AG04449 (cell line): Measurements from ENCODE around the gene POLDIP2.

Experiments
- CTCF ChIA-PET: fragments of 350-600 bp; formaldehyde crosslinking; extraction: SDS; loops from one replicate; lab custom pipeline; 2021; ENCODE audit warnings: antibody characterized with exemption; lab: Yijun Ruan, JAX
- POLR2A ChIA-PET: fragments of 400-600, 350-600 bp; formaldehyde crosslinking; extraction: SDS; loops from one replicate; lab custom pipeline; 2020; ENCODE audit warnings: antibody characterized with exemption, inconsistent platforms; lab: Yijun Ruan, JAX
- DNase-seq: peaks from one replicate; pipeline ENCODE4 v3.0.0-alpha.2; 2010; ENCODE audit warnings: low read depth, low spot score
- H3K4me3 ChIP-seq: 2 replicates; pipeline ENCODE4 v1.5.1; 2011; ENCODE audit warnings: low read depth, mild to moderate bottlenecking, control low read depth, low read length
- TF ChIP-seq, protein P1 (sequence below): IDR thresholded peaks from one replicate; pipeline ENCODE4 v1.5.1; 2011; ENCODE audit warnings: mild to moderate bottlenecking, moderate library complexity, low read length, control low read depth, inconsistent platforms; ENCODE audit not compliant: insufficient read depth; ENCODE audit errors: missing control alignments

Gene POLDIP2

GRCh38 chr17:28391401-28391800 is 34.1 kb upstream of the POLDIP2 start:
- POLR2A ChIA-PET: no interaction called here
- DNase-seq: no peak
- TF ChIP-seq, protein P1, sequence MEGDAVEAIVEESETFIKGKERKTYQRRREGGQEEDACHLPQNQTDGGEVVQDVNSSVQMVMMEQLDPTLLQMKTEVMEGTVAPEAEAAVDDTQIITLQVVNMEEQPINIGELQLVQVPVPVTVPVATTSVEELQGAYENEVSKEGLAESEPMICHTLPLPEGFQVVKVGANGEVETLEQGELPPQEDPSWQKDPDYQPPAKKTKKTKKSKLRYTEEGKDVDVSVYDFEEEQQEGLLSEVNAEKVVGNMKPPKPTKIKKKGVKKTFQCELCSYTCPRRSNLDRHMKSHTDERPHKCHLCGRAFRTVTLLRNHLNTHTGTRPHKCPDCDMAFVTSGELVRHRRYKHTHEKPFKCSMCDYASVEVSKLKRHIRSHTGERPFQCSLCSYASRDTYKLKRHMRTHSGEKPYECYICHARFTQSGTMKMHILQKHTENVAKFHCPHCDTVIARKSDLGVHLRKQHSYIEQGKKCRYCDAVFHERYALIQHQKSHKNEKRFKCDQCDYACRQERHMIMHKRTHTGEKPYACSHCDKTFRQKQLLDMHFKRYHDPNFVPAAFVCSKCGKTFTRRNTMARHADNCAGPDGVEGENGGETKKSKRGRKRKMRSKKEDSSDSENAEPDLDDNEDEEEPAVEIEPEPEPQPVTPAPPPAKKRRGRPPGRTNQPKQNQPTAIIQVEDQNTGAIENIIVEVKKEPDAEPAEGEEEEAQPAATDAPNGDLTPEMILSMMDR: no peak
- CTCF ChIA-PET: interaction anchor here (0.6 to 0.8 kb wide), 3 partner anchors 14 to 31 kb away, joined by 3 to 5 read pairs (median 3); no protein-coding TSS in a partner anchor
- no peak overlapping the region for H3K4me3 ChIP-seq

DNA sequence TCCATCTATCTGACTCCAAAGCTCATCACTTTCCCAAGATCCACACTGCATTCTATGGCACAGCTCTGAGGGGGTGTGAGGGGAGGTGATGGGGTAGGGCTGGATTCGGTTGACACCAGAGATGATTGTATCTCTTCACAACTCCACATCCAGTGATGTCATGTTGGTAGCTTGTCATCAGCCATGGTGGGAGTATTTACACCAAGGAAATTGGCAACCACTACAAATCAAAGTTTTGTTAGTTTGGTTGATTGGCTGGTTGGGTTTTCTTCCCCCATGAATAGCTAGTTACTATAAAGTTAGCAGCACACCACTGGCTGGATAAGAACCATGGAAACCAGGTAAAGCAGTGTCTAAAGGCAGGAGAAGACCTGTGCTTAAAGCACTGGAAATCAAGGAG is 33.7 kb upstream of the POLDIP2 start:
- DNase-seq: no peak
- ChIA-PET POLR2A (no interaction called here), CTCF (interaction anchor here (0.7 kb wide), 1 partner anchor 15 kb away, joined by 3 read pairs; no protein-coding TSS in a partner anchor)
- TF ChIP-seq, protein P1: no peak
- H3K4me3 ChIP-seq: no peak overlapping the region

GRCh38 chr17:28390563-28390962 is 33.2 kb upstream of the POLDIP2 start:
- ChIA-PET CTCF (no interaction called here), POLR2A (no interaction called here)
- TF ChIP-seq, protein P1: no peak
- no peak overlapping the region for H3K4me3 ChIP-seq
- DNase-seq: no peak

DNA sequence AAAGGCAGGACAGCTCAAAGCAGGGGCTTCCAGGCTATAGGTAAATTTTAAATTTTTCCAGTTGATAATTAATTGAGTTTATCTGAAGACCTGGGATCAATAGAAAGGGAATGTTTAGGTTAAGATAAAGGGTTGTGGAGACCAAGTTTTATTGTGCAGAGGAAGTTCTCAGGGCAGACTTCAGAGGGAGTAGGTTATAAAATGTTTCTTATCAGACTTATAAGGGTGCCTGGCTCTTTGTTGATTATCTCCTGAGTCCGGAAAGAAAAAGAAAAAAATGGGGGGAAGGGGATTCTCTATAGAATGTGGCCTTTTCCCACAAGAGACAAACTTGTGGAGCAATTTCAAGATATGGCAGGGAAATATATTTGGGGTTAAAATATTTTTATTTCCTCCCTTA is 32.8 kb upstream of the POLDIP2 start:
- ChIA-PET POLR2A (no interaction called here), CTCF (interaction anchor here (1.2 to 1.6 kb wide), 2 partner anchors 11 to 27 kb away, joined by 4 to 6 read pairs; no protein-coding TSS in a partner anchor)
- TF ChIP-seq, protein P1: no peak
- no peak for DNase-seq
- no peak overlapping the region for H3K4me3 ChIP-seq

GRCh38 chr17:28388106-28388505 is 30.8 kb upstream of the POLDIP2 start:
- ChIA-PET POLR2A (no interaction called here), CTCF (no interaction called here)
- H3K4me3 ChIP-seq: no peak overlapping the region
- TF ChIP-seq, protein P1: no peak
- no peak for DNase-seq

DNA sequence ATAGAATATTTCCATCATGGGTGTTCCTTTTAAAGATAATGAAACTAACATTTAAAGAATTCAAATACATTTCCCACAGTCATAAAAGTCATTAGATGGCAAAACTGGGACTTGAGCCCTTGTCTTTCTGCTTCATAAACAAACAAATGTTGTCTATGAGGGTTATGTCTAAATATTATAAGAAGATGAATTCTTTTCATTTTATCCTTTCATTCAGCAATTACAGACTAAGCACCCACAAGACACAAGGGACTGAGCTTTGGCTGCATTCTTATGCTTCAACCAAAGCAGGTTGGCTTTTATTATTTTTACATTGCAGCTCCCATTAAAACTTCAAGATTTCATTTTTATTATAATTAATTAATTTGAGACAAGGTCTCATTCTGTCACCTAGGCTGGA is 29.1 kb upstream of the POLDIP2 start:
- DNase-seq: no peak
- H3K4me3 ChIP-seq: no peak overlapping the region
- TF ChIP-seq, protein P1: no peak
- ChIA-PET CTCF (interaction anchor here (1.4 kb wide), 1 partner anchor 31 kb away, joined by 5 read pairs; no protein-coding TSS in a partner anchor), POLR2A (no interaction called here)
